ENCODE results near the gene LHCGR. TPM values are rescaled to one million over a fixed set of nuclear protein-coding genes. Genes with fewer than 3 reads are reported as not detected.

LHCGR gene
- total RNA-seq, 2 experiments from 2014 or later, result not detected

GRCh38 chr2:48725696-48726494, 29.6 kb downstream of the LHCGR start:
- Mint-ChIP-seq H3K27me3 (peaks cover 4% of the 10 kb centered on the region), H3K4me3 (no peak overlapping the region), H3K27ac (no peak overlapping the region), H3K36me3 (ENCODE audit: low read depth) (no peaks in the 10 kb centered on the region), H3K4me1 (ENCODE audit: low read depth) (no peaks in the 10 kb centered on the region), H3K9me3 (no peaks in the 10 kb centered on the region)
- ChIA-PET CTCF (no interaction called here), POLR2A (no interaction called here)
- no peak for ATAC-seq
- intact Hi-C loops (cut with micrococcal nuclease), result no loop called here
- TF ChIP-seq CTCF (IDR thresholded peaks at IDR 0.05), result no peak
- DNase-seq, result no peak

GRCh38 chr2:48724278-48724677, 31.2 kb downstream of the LHCGR start:
- TF ChIP-seq CTCF (IDR thresholded peaks at IDR 0.05), result no peak

GRCh38 chr2:48723129-48723528, 32.4 kb downstream of the LHCGR start:
- no peaks in the 10 kb centered on the region for H3K4me1 Mint-ChIP-seq (ENCODE audit: low read depth)

More at GRCh38 chr2:48724278-48724677, 31.2 kb downstream of the LHCGR start:
- Mint-ChIP-seq H3K4me1 (ENCODE audit: low read depth) (no peaks in the 10 kb centered on the region), H3K27ac (no peak overlapping the region), H3K36me3 (ENCODE audit: low read depth) (no peaks in the 10 kb centered on the region), H3K27me3 (peaks cover 4% of the 10 kb centered on the region), H3K4me3 (no peak overlapping the region), H3K9me3 (no peaks in the 10 kb centered on the region)
- intact Hi-C loops (cut with micrococcal nuclease), result no loop called here
- ATAC-seq (no peak), DNase-seq (no peak)
- CTCF ChIA-PET, result no interaction called here
- POLR2A ChIA-PET, result no interaction called here

GRCh38 chr2:48722391-48722790, 33.1 kb downstream of the LHCGR start:
- CTCF ChIA-PET, result no interaction called here
- Mint-ChIP-seq H3K9me3 (no peaks in the 10 kb centered on the region), H3K4me1 (ENCODE audit: low read depth) (no peaks in the 10 kb centered on the region), H3K27ac (no peak overlapping the region), H3K4me3 (no peak overlapping the region), H3K36me3 (ENCODE audit: low read depth) (no peaks in the 10 kb centered on the region), H3K27me3 (peaks cover 4% of the 10 kb centered on the region)
- no peak for DNase-seq
- no peak for ATAC-seq
- intact Hi-C loops (cut with micrococcal nuclease), result no loop called here
- TF ChIP-seq CTCF (IDR thresholded peaks at IDR 0.05), result no peak
- POLR2A ChIA-PET, result no interaction called here

More at GRCh38 chr2:48723129-48723528, 32.4 kb downstream of the LHCGR start:
- intact Hi-C loops (cut with micrococcal nuclease), result no loop called here
- H3K4me3 Mint-ChIP-seq, result no peak overlapping the region
- H3K36me3 Mint-ChIP-seq (ENCODE audit: low read depth), result no peaks in the 10 kb centered on the region
- POLR2A ChIA-PET, result no interaction called here
- no peaks in the 10 kb centered on the region for H3K9me3 Mint-ChIP-seq
- DNase-seq (no peak), ATAC-seq (no peak)
- peaks cover 4% of the 10 kb centered on the region for H3K27me3 Mint-ChIP-seq
- CTCF ChIA-PET, result no interaction called here
- TF ChIP-seq CTCF (IDR thresholded peaks at IDR 0.05), result no peak
- H3K27ac Mint-ChIP-seq, result no peak overlapping the region

GRCh38 chr2:48721158-48721557, 34.4 kb downstream of the LHCGR start:
- CTCF ChIA-PET, result no interaction called here

More at GRCh38 chr2:48721158-48721557, 34.4 kb downstream of the LHCGR start:
- Mint-ChIP-seq H3K4me1 (ENCODE audit: low read depth) (no peaks in the 10 kb centered on the region), H3K36me3 (ENCODE audit: low read depth) (no peaks in the 10 kb centered on the region), H3K27ac (no peak overlapping the region), H3K9me3 (no peaks in the 10 kb centered on the region), H3K27me3 (peaks cover 4% of the 10 kb centered on the region), H3K4me3 (no peak overlapping the region)
- DNase-seq (no peak), ATAC-seq (no peak)
- intact Hi-C loops (cut with micrococcal nuclease), result no loop called here
- TF ChIP-seq CTCF (IDR thresholded peaks at IDR 0.05), result no peak
- POLR2A ChIA-PET, result no interaction called here
